ENCODE results near the gene ESRRB. TPM values are rescaled to one million over a fixed set of nuclear protein-coding genes. Genes with fewer than 3 reads are reported as not detected.
A peak's percentile ranks its signal among the peaks of the same experiment; 100 is the strongest.
"Not testable (repeated sequence)": the region's sequence is repeated elsewhere in the genome, so short reads cannot be mapped to it uniquely, and the experiment has no call there.

Gene ESRRB
- total RNA-seq, 6 donors from 2014 or later, result 0.15 to 1.6 (median 0.30) TPM; not detected in 2

GRCh38 chr14:76516884-76517283, 140.9 kb downstream of the ESRRB start:
- Histone ChIP-seq H3K27ac (no peak overlapping the region), H3K4me1 (no peaks in the 10 kb centered on the region), H3K9me3 (no peaks in the 10 kb centered on the region), H3K27me3 (no peaks in the 10 kb centered on the region), H3K36me3 (no peaks in the 10 kb centered on the region), H3K4me3 (no peak overlapping the region)
- 44 to 50% methylated on average over 3 of the region's 3 CpGs for WGBS, 2 donors
- ATAC-seq (ENCODE audit: low FRiP score in 2 of 2) (no peak), DNase-seq (no peak)
- no peak for TF ChIP-seq POLR2A (IDR thresholded peaks at IDR 0.05)
- TF ChIP-seq EP300 (IDR thresholded peaks at IDR 0.05), result no peak
- TF ChIP-seq, protein P1, sequence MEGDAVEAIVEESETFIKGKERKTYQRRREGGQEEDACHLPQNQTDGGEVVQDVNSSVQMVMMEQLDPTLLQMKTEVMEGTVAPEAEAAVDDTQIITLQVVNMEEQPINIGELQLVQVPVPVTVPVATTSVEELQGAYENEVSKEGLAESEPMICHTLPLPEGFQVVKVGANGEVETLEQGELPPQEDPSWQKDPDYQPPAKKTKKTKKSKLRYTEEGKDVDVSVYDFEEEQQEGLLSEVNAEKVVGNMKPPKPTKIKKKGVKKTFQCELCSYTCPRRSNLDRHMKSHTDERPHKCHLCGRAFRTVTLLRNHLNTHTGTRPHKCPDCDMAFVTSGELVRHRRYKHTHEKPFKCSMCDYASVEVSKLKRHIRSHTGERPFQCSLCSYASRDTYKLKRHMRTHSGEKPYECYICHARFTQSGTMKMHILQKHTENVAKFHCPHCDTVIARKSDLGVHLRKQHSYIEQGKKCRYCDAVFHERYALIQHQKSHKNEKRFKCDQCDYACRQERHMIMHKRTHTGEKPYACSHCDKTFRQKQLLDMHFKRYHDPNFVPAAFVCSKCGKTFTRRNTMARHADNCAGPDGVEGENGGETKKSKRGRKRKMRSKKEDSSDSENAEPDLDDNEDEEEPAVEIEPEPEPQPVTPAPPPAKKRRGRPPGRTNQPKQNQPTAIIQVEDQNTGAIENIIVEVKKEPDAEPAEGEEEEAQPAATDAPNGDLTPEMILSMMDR (IDR thresholded peaks at IDR 0.05), result no peak
- TF ChIP-seq POLR2AphosphoS5 (IDR thresholded peaks at IDR 0.05), result no peak

GRCh38 chr14:76518366-76518765, 142.4 kb downstream of the ESRRB start:
- WGBS, 2 donors, result 69 to 88% methylated on average over 2 to 4 of the region's 4 CpGs
- Histone ChIP-seq H3K9me3 (no peaks in the 10 kb centered on the region), H3K36me3 (no peaks in the 10 kb centered on the region)

DNA sequence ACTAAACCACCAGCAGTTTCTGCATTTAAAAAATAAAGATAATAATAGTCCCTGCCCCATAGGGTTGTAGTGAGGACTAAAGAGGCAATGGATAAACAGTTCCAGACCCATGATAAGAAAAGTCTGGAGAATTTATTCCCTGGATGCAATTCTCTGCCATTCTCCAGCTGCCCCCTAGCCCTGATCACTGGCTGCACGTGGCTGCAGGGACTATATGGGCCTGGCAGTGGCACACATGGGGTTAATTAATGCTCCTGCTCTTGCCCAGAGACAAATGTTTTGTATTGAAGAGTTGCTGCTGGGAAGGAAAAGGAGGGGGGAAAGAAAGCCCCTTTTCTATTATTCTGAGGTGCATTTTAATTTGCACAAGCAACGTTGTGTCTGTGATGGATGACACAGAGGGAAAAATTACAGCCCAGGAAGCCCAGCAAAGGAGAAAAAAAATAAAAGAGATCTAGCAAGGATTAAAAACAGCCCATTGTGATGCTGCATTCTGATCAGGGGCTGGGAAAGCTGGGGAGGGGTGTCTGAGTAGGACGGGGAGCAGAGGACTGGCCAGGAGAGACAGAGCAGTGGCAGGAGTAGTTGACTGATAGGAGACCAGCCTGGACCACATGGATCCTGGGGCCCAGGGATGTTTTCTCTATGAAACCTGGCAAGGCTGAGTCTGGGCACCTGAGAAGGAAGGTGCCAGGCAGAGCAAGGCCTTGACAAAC, 149.3 kb downstream of the ESRRB start:
- DNase-seq, result no peak
- 48 to 56% methylated on average over 3 of the region's 3 CpGs for WGBS, 2 donors
- Histone ChIP-seq H3K4me3 (no peak overlapping the region), H3K4me1 (no peaks in the 10 kb centered on the region), H3K27ac (no peak overlapping the region), H3K27me3 (no peaks in the 10 kb centered on the region), H3K36me3 (no peaks in the 10 kb centered on the region), H3K9me3 (no peaks in the 10 kb centered on the region)
- ATAC-seq (ENCODE audit: low FRiP score in 2 of 2), result no peak
- no peak for TF ChIP-seq POLR2AphosphoS5 (IDR thresholded peaks at IDR 0.05)
- no peak for TF ChIP-seq POLR2A (IDR thresholded peaks at IDR 0.05)
- no peak for TF ChIP-seq EP300 (IDR thresholded peaks at IDR 0.05)
- TF ChIP-seq, protein P1 (IDR thresholded peaks at IDR 0.05), result no peak

More at GRCh38 chr14:76518366-76518765, 142.4 kb downstream of the ESRRB start:
- ATAC-seq (ENCODE audit: low FRiP score in 2 of 2), result no peak
- DNase-seq, result no peak
- Histone ChIP-seq H3K4me3 (no peak overlapping the region), H3K4me1 (no peaks in the 10 kb centered on the region), H3K27ac (no peak overlapping the region), H3K27me3 (no peaks in the 10 kb centered on the region)
- TF ChIP-seq, protein P1 (IDR thresholded peaks at IDR 0.05), result no peak
- TF ChIP-seq POLR2AphosphoS5 (IDR thresholded peaks at IDR 0.05) (no peak), EP300 (IDR thresholded peaks at IDR 0.05) (no peak), POLR2A (IDR thresholded peaks at IDR 0.05) (no peak)

GRCh38 chr14:76531085-76531484, 155.1 kb downstream of the ESRRB start:
- Histone ChIP-seq H3K4me3 (no peak overlapping the region), H3K4me1 (no peaks in the 10 kb centered on the region), H3K36me3 (no peaks in the 10 kb centered on the region), H3K9me3 (no peaks in the 10 kb centered on the region), H3K27me3 (no peaks in the 10 kb centered on the region), H3K27ac (no peak overlapping the region)
- ATAC-seq (ENCODE audit: low FRiP score in 2 of 2), result no peak
- no peak for DNase-seq
- WGBS, 2 donors, result 65 to 74% methylated on average over 3 of the region's 3 CpGs
- no peak for TF ChIP-seq EP300 (IDR thresholded peaks at IDR 0.05)
- TF ChIP-seq POLR2AphosphoS5 (IDR thresholded peaks at IDR 0.05), result no peak
- TF ChIP-seq, protein P1 (IDR thresholded peaks at IDR 0.05), result no peak
- no peak for TF ChIP-seq POLR2A (IDR thresholded peaks at IDR 0.05)

GRCh38 chr14:76531821-76532318, 155.9 kb downstream of the ESRRB start:
- Histone ChIP-seq H3K27ac (no peak overlapping the region), H3K36me3 (no peaks in the 10 kb centered on the region), H3K9me3 (no peaks in the 10 kb centered on the region), H3K27me3 (no peaks in the 10 kb centered on the region), H3K4me3 (no peak overlapping the region), H3K4me1 (no peaks in the 10 kb centered on the region)
- WGBS, 2 donors, result 81 to 85% methylated on average over 15 of the region's 15 CpGs
- DNase-seq, result peak in 1 of 2 donors; percentile 27
- no peak for TF ChIP-seq POLR2AphosphoS5 (IDR thresholded peaks at IDR 0.05)
- no peak for TF ChIP-seq POLR2A (IDR thresholded peaks at IDR 0.05)
- no peak for TF ChIP-seq EP300 (IDR thresholded peaks at IDR 0.05)
- ATAC-seq (ENCODE audit: low FRiP score in 2 of 2), result no peak

DNA sequence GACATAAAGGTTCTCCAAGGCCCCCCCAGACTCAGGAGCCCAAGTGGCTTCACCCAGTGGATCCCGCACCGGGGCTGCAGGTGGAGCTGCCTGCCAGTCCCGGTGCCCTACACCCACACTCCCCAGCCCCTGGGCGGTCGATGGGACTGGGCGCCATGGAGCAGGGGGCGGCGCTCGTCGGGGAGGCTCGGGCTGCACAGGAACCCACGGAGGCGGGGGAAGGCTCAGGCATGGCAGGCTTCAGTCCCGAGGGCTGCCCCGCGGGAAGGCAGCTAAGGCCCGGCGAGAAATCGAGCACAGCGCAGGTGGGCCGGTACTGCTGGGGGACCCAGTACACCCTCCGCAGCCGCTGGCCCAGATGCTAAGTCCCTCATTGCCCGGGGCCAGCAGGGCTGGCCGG, 160.7 kb downstream of the ESRRB start:
- not testable (repeated sequence) for H3K4me3 ChIP-seq; H3K9me3 ChIP-seq; ATAC-seq (ENCODE audit: low FRiP score in 2 of 2); H3K36me3 ChIP-seq; H3K4me1 ChIP-seq; H3K27ac ChIP-seq; H3K27me3 ChIP-seq
- 90 to 98% methylated on average over 2 to 11 of the region's 25 CpGs for WGBS, 2 donors
- DNase-seq, result peak in 1 of 2 donors; percentile 69
